Activated CD4-positive, alpha-beta T cell treated with anti-CD3 and anti-CD28 coated beads, Interleukin-10, Interleukin-2, amounts not matched to agents 100 ng/mL and 50 ng/mL, durations not matched to agents 16 hours and 8 hours (primary cell): ENCODE measurements around the gene HADHB.
A peak's percentile ranks its signal among the peaks of the same experiment; 100 is the strongest.

Experiments used
- DNase-seq: peaks from one replicate; pipeline ENCODE4 v3.0.0-alpha.2; 2020

Gene HADHB

GRCh38 chr2:26244309-26245230, at the start of gene HADHB, which contains the start of gene HADHA:
Gene HADHB, plus strand, starts transcription at chr2:26244939. Its CDS starts 9,316 bp downstream, at chr2:26254255.
Gene HADHA, minus strand, starts transcription at chr2:26244632. Its CDS starts 36 bp downstream, at chr2:26244596.
- DNase-seq: peak; percentile 91

GRCh38 chr2:26195040-26195984, 49.4 kb upstream of the HADHB start:
- no peak for DNase-seq

DNA sequence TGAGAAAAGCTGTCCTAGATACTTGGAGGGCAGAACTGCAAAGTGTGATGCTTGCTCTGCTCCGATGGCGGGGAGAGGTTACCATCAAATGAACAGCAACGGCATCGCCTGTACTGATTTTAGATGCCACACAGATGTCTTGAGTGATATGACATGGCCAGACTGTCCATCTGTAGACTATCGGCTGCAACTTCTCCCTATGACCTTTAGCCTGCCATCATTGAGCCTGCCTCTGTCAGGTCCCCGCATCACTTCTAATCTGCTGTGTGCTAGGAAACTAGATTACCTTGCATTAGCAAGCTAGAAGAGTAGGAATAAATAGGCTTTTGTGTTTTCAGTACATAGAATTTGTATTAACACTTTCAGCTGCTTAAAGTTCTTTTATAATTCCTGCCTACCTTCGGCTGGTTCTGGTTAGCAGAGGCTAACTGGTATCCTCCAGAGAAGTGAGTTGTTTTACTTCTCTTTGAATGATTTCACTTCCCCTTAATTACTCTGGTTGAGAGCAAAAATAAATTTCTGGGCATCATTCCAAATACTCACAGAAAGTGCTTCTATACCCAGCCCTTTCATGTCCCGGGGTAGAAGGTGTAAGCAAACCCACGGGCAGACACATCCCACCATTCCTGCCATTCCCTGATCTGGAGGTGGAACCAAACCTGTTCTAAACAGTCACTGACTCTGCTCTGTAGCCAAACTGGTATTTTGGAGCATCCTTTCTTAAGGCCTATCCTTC, 47.9 kb upstream of the HADHB start:
- no peak for DNase-seq

GRCh38 chr2:26197516-26197915, 47.2 kb upstream of the HADHB start:
- no peak for DNase-seq

- no peak for DNase-seq
These were observed 41.7 kb upstream of the HADHB start for GRCh38 chr2:26202981-26203490.

GRCh38 chr2:26203906-26204305, 40.8 kb upstream of the HADHB start:
- DNase-seq: no peak

DNA sequence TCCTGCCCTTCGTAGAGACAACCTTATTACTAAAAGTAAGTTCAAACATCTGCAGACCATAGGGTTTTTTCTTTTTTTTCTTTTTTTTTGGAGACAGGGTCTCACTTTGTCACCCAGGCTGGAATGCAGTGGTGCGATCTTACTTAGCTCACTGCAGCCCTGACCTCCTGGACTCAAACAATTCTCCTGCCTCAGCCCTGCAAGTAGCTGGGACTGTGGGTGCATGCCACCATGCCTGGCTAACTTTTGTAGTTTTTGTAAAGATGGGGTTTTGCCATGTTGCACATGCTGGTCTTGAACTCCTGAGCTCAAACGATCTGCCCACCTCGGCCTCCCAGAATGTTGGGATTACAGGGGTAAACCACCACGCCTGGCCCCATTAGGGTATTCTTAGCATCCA, 32.7 kb upstream of the HADHB start:
- DNase-seq: no peak

GRCh38 chr2:26214759-26215158, 30.0 kb upstream of the HADHB start:
- no peak for DNase-seq

DNA sequence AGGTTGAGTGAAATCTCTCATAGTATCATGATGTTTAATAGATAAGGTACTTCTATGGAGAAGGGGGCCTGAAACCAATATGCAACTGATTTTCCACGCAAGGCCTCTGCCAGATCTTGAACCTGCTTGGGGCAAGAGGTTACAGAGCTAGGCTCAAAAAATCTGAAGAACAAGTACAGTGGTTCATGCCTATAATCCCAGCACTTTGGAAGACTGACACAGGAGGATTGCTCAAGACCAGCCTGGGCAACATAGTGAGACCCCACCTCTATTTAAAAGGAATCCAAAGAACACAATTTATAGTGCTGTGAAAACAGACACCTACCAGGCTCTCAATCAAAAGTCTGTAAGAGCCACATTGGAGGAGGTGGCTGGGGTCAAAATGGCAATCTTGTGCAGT, 28.9 kb upstream of the HADHB start:
- no peak for DNase-seq

GRCh38 chr2:26216587-26216986, 28.2 kb upstream of the HADHB start:
- DNase-seq: no peak

DNA sequence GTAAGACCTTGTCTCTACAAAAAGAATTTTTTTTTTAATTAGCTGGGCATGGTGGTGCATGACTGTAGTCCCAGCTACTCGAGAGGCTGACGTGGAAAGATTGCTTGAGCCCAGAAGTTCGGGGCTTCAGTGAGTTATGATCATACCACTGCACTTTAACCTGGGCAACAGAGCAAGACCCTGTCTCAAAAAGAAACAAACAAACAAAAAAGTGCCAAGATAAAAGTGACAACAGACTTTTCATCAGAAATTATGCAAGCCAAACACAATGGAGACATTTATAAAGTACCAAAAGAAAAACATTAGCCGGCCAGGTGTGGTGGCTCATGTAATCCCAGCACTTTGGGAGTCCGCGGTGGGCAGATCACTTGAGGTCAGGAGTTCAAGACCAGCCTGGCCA, 27.0 kb upstream of the HADHB start:
- DNase-seq: no peak

DNA sequence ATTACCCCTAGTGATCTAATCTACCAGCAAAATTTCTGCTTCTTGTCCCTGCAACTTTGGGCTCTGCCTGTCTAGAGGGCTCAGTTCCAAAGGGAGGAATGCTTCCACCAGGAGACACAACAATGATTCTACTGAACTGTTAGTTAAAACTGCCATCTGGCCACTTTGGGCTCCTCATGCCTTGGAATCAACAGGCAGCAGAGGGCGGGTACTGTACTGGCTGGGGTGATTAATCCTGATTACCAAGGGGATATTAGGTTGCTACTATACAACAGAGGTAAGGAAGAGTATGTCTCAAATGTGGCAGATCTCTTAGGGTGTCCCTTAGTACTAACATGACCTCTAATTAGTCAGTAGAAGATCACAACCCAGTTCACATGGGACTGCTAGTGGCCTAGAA, 21.7 kb upstream of the HADHB start:
- DNase-seq: no peak

DNA sequence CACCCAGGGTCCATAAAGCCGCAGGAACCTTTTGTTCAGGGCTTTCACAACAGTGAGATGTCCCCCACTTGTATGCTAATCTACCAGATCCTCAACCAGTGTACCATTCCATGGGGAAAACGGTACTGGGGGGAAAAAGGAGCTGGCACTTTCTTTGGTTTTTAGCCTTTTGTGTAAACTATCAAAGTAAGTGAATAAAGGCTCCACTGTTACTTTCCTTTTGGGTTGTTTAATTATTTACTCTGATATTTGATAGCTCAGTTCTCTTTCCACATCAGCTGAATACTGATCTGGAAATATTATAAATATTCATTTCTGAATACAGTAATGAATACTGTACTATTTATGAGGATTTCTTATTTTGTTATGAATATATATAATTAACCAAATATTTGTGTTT, 20.6 kb upstream of the HADHB start:
- no peak for DNase-seq

DNA sequence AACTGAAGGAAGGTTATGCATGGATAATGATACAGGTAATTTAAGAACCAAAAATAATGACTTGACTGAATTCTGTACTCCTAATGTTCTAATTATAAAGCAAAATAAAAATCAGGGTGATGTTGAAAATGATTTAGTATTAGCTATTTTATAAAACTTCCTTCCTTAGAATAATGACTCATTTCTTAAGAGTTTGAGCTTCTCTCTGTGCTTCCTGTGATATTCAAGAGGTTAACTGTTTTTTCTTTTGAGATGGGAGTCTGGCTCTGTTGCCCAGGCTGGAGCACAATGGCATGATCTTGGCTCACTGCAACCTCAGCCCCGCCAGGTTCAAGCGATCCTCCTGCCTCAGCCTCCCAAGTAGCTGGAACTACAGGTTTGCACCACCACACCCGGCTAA, 15.1 kb upstream of the HADHB start:
- no peak for DNase-seq

DNA sequence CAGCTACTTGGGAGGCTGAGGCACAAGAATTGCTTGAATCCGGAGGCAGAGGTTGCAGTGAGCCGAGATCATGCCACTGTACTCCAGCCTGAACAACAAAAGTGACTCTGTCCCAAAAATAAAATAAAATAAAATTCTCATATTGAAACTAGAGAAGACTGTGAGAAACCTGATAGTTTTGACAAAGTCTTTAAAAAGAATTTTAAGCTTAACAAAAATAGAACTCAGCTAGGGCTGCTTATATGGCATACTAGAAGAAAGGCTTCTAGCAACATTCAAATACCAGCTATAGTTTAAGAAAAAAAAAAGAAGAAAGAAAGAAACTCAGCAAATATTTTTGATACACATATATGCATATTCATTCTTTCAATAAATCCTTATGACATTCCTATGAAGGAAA, 13.9 kb upstream of the HADHB start:
- no peak for DNase-seq

GRCh38 chr2:26235089-26235488, 9.7 kb upstream of the HADHB start:
- no peak for DNase-seq

- DNase-seq: no peak
These were observed 6.9 kb upstream of the HADHB start for GRCh38 chr2:26237868-26238267.

- no peak for DNase-seq
These were observed 6.3 kb upstream of the HADHB start for GRCh38 chr2:26238311-26238958.

GRCh38 chr2:26241928-26242436, 2.8 kb upstream of the HADHB start:
- no peak for DNase-seq

DNA sequence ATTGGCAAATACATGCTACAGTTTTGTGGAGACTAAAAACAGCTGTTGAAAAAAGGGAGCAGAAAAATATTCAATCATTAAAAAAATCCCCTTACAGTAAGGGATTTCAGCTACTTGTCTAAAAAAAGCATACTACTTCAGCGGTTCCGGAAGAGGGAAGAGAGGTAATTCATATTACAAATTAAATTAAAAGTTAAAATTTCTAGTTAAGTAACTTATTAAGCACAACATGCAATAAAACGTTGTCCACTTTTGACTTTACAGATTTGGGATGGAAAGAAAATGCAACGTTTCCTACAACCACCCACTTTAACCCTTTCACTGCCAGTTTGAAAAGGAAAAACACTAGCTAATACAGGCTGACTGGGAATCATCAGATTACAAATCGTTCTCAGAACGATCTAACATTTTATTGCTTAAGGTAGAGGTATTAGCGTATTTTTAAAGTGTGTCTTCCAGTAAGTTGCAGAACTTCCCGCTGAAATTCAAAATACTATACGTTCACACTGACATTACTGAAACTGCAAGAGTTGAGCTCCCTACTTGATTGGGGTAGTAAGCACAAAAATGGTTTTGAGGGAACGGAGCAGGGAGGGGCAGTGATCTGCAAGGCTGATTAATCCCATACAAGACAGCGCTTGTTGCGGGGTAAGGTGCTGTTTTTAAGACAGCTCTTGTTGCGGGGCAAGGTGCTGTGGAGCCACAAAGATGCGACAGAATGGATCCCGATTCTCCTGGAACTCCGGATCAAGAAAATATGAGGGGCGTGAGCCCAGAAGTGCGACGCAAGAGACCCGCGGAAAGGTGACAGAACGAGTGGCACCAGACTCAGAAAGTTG, 1.1 kb upstream of the HADHB start:
- peak; percentile 36 for DNase-seq

GRCh38 chr2:26245231-26245732, 543 bp downstream of the HADHB start:
- peak; percentile 53 for DNase-seq
